ENCODE results near the gene MED13L.

DNA sequence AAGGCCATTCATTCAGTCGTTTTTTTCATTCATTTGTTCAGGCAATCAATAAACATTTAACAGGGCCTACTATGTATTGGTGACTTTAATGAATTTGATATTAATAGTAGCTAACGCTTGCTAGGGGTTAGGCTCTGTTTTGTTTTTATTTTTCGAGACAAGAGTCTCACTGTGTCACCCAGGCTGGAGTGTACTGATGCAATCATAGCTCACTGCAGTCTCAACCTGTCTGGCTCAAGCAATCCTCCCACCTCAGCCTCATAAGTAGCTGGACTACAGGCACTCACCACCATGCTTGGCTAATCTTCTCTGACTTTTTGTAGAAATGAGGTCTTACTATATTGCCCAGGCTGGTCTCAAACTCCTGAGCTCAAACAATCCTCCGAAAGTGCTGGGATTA, 25.6 kb upstream of the MED13L start:
- no peak for TF ChIP-seq CTCF (optimal IDR thresholded peaks at IDR 0.05 in 1 of 3, IDR thresholded peaks at IDR 0.05 in 1 of 3, conservative IDR thresholded peaks at IDR 0.05 in 1 of 3; ENCODE audit: extremely low read depth in 1 of 3, insufficient read depth in 2 of 3, low read length in 3 of 3)
- no peak for TF ChIP-seq EZH2 (IDR thresholded peaks at IDR 0.05; ENCODE audit: low read length)

All from keratinocyte (primary cell).